ENCODE measurements around the gene RAB42. TPM values are rescaled to one million over a fixed set of nuclear protein-coding genes. Genes with fewer than 3 reads are reported as not detected.

The RAB42 gene, protein sequence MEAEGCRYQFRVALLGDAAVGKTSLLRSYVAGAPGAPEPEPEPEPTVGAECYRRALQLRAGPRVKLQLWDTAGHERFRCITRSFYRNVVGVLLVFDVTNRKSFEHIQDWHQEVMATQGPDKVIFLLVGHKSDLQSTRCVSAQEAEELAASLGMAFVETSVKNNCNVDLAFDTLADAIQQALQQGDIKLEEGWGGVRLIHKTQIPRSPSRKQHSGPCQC
- total RNA-seq, result 7.8 TPM

DNA sequence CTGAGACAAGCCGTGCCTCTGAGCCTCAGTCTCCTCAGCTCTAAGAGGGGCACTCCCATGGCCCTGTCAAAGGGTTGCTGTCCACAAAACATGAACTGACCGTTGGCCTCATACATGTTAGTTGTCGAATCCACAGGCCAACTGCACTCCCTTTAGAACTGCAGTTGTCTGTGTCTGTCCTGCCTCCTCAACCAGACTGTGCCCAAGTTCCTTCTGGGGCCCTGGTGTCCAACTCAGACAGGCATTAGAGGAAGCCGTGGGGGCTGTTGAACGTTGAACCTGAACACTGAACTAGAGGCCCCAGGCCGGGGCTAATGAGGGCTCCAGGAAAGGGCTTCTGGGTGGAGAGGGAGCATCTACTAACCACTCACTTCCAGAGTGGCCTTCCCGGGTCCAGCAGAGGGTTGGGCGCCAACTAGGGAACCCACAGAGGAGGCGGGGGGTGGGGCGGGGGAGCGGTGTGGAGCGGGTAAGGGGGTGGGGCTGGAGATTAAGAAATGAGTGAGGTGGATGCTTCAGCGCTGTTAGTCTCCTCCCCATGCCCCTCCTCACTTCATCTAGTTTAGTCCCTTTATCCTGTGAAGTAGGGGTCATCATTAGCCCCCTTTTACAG lies at the start of gene RAB42:
Gene RAB42, plus strand, starts transcription at position 558 of the 613 bp plus-strand sequence. CDS start 247 bp downstream, outside the sequence.

DNA sequence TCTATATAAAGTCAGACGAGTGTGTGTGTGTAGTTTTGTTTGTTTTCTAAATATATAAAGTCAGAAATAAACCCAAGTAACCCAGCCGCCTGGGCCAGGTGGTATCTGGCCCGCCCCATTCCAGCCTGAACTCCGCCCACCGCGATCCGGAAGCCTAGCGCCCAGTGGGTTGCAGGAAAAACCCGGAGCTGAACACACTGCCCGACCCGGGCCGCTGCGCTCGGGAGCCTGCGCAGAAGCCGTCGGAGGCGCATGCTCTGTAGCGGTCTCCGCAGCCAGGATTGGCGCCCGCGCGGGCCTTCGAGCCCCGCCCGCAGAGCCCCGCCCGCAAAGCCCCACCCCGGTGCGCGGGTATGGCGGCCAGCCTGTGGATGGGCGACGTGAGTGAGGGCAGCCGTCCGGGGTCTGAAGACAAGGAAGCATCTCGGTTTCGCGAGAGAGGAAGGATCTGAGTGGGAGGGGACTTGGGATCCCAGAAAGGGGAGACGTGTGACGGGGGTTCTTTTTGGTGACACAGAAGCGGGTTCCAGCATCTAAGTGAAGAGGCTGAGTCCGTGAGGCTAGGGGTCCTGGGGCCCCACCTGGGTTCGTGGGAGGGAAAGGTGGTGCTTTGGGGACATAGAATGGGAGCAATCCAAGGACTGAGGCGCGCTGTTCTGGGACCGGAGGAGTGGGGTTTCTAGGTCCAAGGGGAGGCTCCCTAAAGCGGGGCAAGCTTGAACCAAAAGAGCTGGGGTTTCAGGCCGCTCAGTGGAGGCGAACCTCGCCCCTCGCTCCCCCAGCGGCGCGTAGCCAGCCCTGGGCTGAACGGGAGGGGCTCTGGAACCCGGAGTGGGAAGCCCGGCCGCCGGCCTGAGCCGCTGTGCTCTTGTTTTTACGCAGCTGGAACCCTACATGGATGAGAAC lies 39.1 kb upstream of the RAB42 start, which contains the start of gene TRNAU1AP:
Gene TRNAU1AP, plus strand, starts transcription at position 328 of the 906 bp plus-strand sequence. Its CDS starts 26 bp downstream, at position 354.

DNA sequence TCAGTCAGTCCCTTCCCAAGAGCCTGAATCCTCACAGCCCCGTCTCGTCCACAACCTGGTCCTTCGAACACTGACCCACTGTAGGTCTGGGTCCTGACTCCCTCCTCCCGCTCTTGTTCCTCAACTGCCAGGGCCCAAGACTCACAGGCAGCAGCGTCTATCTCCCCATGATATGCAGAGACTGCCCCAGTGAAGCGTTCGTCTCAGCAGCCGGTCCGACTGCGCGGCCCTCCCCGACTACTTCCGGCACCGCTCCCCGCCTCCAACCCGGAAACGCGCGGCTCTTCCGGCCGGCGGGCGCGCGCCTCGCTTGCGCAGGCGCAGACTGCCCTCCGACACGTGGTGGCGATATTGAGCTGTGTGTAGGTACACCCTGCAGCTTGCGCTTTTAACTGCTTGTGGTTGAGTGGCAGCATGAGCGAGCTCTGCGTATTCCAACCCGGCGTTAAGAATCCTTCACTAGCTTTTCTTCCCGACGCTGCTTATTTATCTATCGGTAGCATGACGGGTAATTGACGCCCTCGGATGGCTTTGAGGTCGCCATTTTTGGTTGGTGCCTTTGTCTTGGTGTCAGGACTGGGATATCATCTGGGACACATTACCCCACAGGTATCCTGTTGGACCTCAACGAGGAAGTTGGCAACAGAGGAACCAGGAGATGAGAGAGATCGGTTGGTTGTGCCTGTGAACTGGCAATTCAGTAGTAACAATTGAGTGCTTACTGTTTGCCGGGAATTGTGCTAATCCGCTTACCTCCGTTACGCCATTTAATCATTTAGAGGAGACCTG lies 51.0 kb downstream of the RAB42 start, which contains the start of gene TAF12:
Gene TAF12, minus strand, starts transcription at position 221 of the 789 bp plus-strand sequence. CDS start 20,986 bp downstream, outside the sequence.

Other genes with a start within 250 kb of the RAB42 start
- 18.6 TPM for gene PHACTR4, start 222.5 kb upstream of the RAB42 start, total RNA-seq
- gene RCC1, start 86.2 kb upstream of the RAB42 start, total RNA-seq, result 20.4 TPM
- 28.0 TPM for gene TRNAU1AP, start 39.2 kb upstream of the RAB42 start, total RNA-seq
- gene TAF12, start 50.8 kb downstream of the RAB42 start, total RNA-seq, result 20.7 TPM
- not detected for gene RNU11, start 56.3 kb downstream of the RAB42 start, total RNA-seq
- gene GMEB1, start 76.5 kb downstream of the RAB42 start, total RNA-seq, result 15.6 TPM
- gene YTHDF2, start 144.7 kb downstream of the RAB42 start, total RNA-seq, result 79.8 TPM
- 5.2 TPM for gene OPRD1, start 219.9 kb downstream of the RAB42 start, total RNA-seq

All from camera-type eye (tissue), 1 donor.